ENCODE results near the gene CREB5. TPM values are rescaled to one million over a fixed set of nuclear protein-coding genes. Genes with fewer than 3 reads are reported as not detected.

The CREB5 gene
- total and polyA plus RNA-seq, 8 donors: 2.5 to 11.5 (median 3.6) TPM

DNA sequence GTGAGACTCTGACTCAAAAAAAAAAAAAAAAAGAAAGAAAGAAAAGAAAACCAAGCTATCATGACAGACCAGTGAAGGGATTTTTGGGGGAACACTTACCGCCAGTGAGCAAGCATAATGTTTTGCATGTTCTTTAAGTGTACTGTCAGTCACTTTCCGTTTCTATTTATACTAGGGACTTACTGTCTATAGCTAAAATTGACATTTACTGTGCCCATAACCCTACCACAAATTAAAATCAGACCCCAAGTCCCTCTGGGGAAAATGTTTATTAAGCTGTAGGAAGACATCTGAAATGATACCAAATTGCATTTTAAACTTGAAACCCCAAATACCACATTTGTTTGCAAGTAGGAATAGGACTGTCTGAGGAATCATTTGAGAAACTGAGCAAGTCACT lies 293.0 kb downstream of the CREB5 start:
- DNase-seq: no peak
- no peak for FAIRE-seq
- no peak overlapping the region for H3K4me3 ChIP-seq
- intact Hi-C loops (cut with DNase I): no loop called here
- ATAC-seq: no peak
- no peaks in the 10 kb centered on the region for H3K36me3 ChIP-seq
- H3K27ac ChIP-seq: no peak overlapping the region
- H3K9me3 ChIP-seq: no peaks in the 10 kb centered on the region
- no peaks in the 10 kb centered on the region for H3K4me1 ChIP-seq
- WGBS, 2 donors: 81 to 92% methylated on average over 2 of the region's 2 CpGs
- H3K27me3 ChIP-seq: no peaks in the 10 kb centered on the region
- TF ChIP-seq, protein P1, sequence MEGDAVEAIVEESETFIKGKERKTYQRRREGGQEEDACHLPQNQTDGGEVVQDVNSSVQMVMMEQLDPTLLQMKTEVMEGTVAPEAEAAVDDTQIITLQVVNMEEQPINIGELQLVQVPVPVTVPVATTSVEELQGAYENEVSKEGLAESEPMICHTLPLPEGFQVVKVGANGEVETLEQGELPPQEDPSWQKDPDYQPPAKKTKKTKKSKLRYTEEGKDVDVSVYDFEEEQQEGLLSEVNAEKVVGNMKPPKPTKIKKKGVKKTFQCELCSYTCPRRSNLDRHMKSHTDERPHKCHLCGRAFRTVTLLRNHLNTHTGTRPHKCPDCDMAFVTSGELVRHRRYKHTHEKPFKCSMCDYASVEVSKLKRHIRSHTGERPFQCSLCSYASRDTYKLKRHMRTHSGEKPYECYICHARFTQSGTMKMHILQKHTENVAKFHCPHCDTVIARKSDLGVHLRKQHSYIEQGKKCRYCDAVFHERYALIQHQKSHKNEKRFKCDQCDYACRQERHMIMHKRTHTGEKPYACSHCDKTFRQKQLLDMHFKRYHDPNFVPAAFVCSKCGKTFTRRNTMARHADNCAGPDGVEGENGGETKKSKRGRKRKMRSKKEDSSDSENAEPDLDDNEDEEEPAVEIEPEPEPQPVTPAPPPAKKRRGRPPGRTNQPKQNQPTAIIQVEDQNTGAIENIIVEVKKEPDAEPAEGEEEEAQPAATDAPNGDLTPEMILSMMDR (IDR thresholded peaks at IDR 0.05): no peak

DNA sequence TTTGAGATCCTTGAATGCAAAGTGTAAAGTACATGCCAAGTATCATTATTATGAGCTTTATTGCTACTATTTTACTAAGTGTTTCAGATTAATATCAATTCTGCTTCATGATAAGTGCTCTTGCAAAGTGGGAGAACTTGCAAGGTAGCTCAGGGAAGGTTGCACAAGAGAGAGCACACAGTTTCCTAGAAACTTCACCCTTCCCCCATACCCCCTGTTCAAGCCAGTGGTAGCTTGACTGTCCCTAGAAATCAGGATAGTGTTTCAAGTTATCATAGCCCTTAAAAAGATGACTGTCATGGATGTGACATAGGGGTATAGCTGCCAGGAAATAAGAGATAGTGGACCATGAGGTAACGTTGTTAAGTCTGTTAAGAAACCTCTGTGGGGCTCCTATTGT lies 294.3 kb downstream of the CREB5 start:
- H3K9me3 ChIP-seq: no peaks in the 10 kb centered on the region
- ATAC-seq (no peak), DNase-seq (no peak), FAIRE-seq (no peak)
- H3K4me1 ChIP-seq: no peaks in the 10 kb centered on the region
- H3K27me3 ChIP-seq: no peaks in the 10 kb centered on the region
- H3K4me3 ChIP-seq: no peak overlapping the region
- H3K36me3 ChIP-seq: no peaks in the 10 kb centered on the region
- TF ChIP-seq, protein P1 (IDR thresholded peaks at IDR 0.05): no peak
- H3K27ac ChIP-seq: no peak overlapping the region
- WGBS, 2 donors: 38 to 43% methylated on average over 1 of the region's 1 CpG
- intact Hi-C loops (cut with DNase I): no loop called here

DNA sequence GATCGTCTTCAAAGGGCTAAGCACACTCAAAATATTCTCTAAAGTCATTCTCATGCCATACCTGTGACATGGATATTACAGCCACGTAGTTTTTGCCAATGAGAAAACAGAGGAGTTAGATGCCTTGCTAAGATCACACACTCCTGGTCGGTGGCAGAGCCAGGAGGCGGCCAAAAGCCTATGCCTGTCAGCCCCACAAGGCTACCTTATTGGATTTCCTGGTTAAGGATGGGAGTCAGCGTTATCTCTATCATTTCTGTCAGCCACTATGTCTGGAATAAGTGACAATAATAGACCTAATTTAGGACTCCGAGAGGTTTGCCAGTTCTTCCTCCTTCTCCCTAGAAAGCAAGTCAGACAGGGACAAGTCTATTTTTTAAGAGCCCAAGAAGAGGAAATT lies 295.0 kb downstream of the CREB5 start:
- WGBS, 2 donors: 62 to 68% methylated on average over 6 of the region's 6 CpGs
- H3K4me1 ChIP-seq: no peaks in the 10 kb centered on the region
- H3K4me3 ChIP-seq: no peak overlapping the region
- intact Hi-C loops (cut with DNase I): no loop called here
- TF ChIP-seq, protein P1 (IDR thresholded peaks at IDR 0.05): no peak
- no peaks in the 10 kb centered on the region for H3K27me3 ChIP-seq
- no peak for ATAC-seq
- no peak for DNase-seq
- H3K9me3 ChIP-seq: no peaks in the 10 kb centered on the region
- no peak overlapping the region for H3K27ac ChIP-seq
- no peak for FAIRE-seq
- no peaks in the 10 kb centered on the region for H3K36me3 ChIP-seq

DNA sequence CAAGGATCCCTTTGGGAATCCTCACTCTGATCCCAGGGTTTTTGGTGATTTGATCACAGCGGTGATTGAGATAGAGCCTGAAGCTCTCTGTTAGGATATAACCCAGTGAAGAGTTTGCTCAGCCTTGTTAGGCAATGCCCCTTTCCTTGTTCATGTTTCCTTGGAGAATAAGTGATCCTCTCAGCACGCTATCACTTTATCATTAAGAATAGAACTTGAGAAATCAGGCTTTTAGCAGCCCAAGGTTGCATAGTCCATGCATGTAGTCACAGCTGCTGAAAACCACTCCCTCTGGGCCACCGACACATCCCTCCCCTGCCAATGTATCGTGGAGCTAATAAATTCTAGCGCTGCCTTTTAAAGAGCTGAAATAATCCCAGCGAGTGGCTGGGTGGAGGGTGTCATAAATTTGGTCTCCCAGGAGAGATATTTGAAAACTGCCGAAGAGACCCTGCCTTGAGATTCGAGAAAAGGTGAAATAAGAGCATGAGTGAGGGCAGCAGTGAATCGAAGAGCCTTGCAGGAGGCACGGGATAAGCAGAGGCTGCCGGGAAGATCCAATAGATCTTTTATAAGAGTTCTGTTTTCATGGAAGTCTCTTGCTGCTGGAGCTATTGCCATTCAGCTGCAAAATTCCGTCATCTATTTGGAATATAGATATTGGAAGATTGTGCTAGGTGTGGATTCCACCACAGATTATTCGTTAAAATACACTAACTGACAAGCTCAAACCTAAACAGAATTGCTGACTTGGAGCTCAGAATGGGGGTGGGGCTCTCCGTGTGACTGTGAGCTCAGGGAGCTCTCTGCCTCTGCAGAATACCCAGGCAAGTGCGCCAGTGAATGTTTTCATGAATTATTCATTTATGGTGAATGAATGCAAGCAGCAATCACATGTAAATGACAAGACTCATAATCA lies 296.0 kb downstream of the CREB5 start:
- TF ChIP-seq, protein P1 (IDR thresholded peaks at IDR 0.05): no peak
- no peaks in the 10 kb centered on the region for H3K9me3 ChIP-seq
- DNase-seq: no peak
- H3K36me3 ChIP-seq: no peaks in the 10 kb centered on the region
- 44 to 70% methylated on average over 15 of the region's 15 CpGs for WGBS, 2 donors
- intact Hi-C loops (cut with DNase I): no loop called here
- H3K4me1 ChIP-seq: no peaks in the 10 kb centered on the region
- peak in 2 of 4 donors; percentile 23 to 41 for ATAC-seq
- H3K27ac ChIP-seq: no peak overlapping the region
- no peak for FAIRE-seq
- H3K4me3 ChIP-seq: no peak overlapping the region
- no peaks in the 10 kb centered on the region for H3K27me3 ChIP-seq

DNA sequence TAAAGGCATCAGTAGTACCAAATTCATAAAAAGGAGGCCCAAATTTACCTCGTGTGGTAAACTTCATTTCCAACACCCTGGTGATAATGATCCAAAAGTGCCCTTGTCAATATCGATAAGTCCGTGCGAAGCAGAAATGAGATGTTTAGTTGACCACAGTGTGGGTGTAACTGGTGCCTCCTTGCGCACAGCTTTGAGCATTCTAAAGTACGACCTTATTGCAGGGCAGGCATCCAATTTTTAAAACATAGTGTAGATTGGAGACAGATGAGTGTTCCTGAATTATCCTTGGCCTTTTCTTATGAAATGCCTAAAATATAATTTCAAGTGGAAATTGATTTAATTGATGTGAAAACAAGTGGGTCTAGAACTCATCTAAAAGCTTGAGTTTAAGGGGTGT lies 297.4 kb downstream of the CREB5 start:
- Histone ChIP-seq H3K4me1 (no peaks in the 10 kb centered on the region), H3K9me3 (no peaks in the 10 kb centered on the region), H3K36me3 (no peaks in the 10 kb centered on the region), H3K27ac (no peak overlapping the region), H3K4me3 (no peak overlapping the region), H3K27me3 (no peaks in the 10 kb centered on the region)
- intact Hi-C loops (cut with DNase I): no loop called here
- WGBS, 2 donors: 72 to 92% methylated on average over 6 of the region's 6 CpGs
- TF ChIP-seq, protein P1 (IDR thresholded peaks at IDR 0.05): no peak
- no peak for ATAC-seq
- DNase-seq: no peak
- no peak for FAIRE-seq

Data from pancreas (tissue), 10 donors.